HEK293T (cell line): ENCODE results near the gene QRFP.

ENCODE experiments used
- FOXM1 ChIP-seq: fragments of 450-650 bp; IDR thresholded peaks from 2 replicates; pipeline ENCODE4 v1.6.1; 2017; ENCODE audit warnings: mild to moderate bottlenecking, borderline replicate concordance
- SP1 ChIP-seq: fragments of 450-650 bp; IDR thresholded peaks from 2 replicates; pipeline ENCODE4 v1.6.1; 2017

- TF ChIP-seq SP1: no peak
- TF ChIP-seq FOXM1: no peak
Observed at GRCh38 chr9:130918826-130919558, 22.4 kb upstream of the QRFP start.
